ENCODE measurements around the gene MAT2A.
"Not testable (repeated sequence)": the region's sequence is repeated elsewhere in the genome, so short reads cannot be mapped to it uniquely, and the experiment has no call there.

Gene MAT2A

DNA sequence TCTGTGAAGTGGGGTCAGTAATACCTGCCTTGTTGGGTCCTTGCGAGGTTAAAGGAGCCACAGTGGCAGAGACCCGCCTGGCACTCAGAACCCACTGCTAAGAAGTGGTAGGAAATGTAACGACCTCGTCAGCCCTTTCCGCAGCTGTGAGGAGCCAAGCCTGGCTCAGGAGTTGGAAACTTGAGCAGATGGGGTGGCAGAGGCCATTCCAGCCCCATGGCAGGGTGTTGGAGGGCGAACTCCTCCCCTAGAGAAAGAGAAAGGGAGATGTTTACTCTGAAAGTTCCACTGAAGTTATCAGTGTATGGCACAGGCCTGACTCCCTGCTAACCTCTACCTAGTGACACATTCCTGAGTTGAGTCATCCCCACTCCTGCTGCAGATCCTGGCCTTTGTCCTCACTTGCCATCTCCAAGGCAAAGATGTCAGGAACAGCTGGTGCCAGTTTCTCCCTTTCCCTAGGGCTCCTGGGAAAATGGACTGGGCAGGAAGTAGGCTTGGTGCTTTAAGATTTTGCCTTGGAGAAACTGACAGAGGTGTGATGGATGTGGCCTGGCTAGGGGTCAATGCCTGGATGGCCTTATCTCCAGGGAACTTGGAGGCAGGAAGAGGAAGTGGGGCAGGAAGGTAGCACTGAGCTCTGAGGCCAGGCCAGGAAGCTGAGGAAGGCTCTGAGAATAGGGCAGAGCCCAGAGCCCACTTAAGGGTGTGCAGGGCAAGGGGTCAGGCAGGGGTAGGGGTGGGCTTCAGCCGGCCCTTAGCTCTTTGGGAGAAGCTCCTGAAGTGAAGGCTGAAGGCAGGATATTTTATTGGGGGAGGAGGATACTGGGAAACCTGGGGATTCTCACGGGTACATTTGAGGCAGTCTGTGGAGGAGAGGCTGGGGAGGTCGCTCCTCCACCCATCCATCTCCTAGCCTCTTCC, 46.2 kb downstream of the MAT2A start:
- DNase-seq (ENCODE audit: low spot score in 2 of 2) (no peak), ATAC-seq (ENCODE audit: low read depth) (peak; percentile 48)
- peak overlapping the region; percentile 78 for H3K4me3 Mint-ChIP-seq
- H3K27ac Mint-ChIP-seq = no peak overlapping the region
- H3K4me1 Mint-ChIP-seq = peaks cover 20% of the 10 kb centered on the region
- H3K9me3 Mint-ChIP-seq = no peaks in the 10 kb centered on the region
- H3K27me3 Mint-ChIP-seq = no peaks in the 10 kb centered on the region
- peaks cover 16% of the 10 kb centered on the region for H3K36me3 Mint-ChIP-seq

DNA sequence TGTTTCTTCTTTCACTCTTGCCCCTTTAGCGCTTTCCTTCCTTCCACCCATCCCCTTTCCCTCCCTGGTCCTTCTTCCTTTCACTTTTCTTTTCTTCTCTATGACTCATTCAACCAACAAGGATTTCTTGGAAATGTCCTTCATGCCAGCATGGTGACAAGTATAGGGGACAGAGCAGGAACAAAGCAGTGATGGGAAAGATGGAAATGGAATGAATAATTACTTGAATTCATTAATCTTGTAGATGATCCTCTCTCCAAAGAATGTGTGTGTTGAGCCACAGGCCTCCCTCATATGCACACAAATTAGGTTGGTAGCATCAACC, 46.8 kb downstream of the MAT2A start:
- Mint-ChIP-seq H3K4me3 (peak overlapping the region; percentile 27), H3K36me3 (peaks cover 14% of the 10 kb centered on the region), H3K27me3 (no peaks in the 10 kb centered on the region), H3K9me3 (no peaks in the 10 kb centered on the region), H3K27ac (no peak overlapping the region), H3K4me1 (peaks cover 18% of the 10 kb centered on the region)
- DNase-seq (ENCODE audit: low spot score in 2 of 2) (no peak), ATAC-seq (ENCODE audit: low read depth) (no peak)

DNA sequence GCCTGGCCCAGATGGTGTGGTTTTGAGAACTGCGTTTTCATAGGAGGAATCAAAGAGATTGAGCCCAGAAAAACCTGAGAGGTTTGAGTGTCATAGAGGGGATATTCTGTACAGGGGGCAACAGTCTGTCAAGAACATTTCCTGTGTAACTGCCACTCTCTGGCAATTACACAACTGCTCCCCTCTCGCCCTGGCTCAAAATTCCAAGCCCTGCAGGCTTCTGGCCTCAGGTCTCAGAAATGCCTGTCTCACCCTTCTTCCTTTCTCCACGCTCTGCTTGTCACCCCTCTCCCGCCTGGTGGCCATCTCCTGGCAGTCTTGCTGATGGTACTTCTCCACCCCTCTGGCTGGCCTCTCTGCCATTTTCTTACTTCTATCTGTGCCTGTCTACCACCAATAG, 49.3 kb downstream of the MAT2A start:
- ATAC-seq (ENCODE audit: low read depth) (no peak), DNase-seq (ENCODE audit: low spot score in 2 of 2) (no peak)
- Mint-ChIP-seq H3K27me3 (no peaks in the 10 kb centered on the region), H3K36me3 (peaks cover 2% of the 10 kb centered on the region), H3K27ac (no peak overlapping the region), H3K4me3 (no peak overlapping the region), H3K9me3 (no peaks in the 10 kb centered on the region), H3K4me1 (peaks cover 18% of the 10 kb centered on the region)

DNA sequence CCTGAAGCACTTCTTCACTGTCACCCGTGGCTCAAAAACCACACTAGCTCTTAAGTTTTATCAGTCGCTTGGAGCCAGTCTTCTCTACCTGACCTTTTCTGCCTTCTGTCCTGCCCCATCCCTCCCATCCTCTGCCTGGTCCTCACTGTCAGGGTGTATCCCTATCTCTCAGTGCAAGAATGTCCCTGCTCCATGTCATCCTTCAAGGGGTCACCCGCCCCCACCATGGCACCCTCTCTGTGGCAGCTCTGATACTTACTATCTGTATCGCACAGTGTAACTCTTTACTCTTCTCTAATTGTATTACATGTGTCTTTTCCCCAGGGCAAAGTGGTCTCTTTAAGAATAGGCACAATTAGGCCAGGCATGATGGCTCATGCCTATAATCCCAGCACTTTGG, 49.7 kb downstream of the MAT2A start:
- Mint-ChIP-seq H3K27ac (no peak overlapping the region), H3K9me3 (no peaks in the 10 kb centered on the region), H3K27me3 (no peaks in the 10 kb centered on the region), H3K36me3 (no peaks in the 10 kb centered on the region), H3K4me3 (no peak overlapping the region), H3K4me1 (peaks cover 18% of the 10 kb centered on the region)
- no peak for DNase-seq (ENCODE audit: low spot score in 2 of 2)
- ATAC-seq (ENCODE audit: low read depth) = no peak

- ATAC-seq (ENCODE audit: low read depth) (no peak), DNase-seq (ENCODE audit: low spot score in 2 of 2) (no peak)
- Mint-ChIP-seq H3K4me3 (no peak overlapping the region), H3K4me1 (peaks cover 22% of the 10 kb centered on the region), H3K36me3 (no peaks in the 10 kb centered on the region), H3K9me3 (no peaks in the 10 kb centered on the region), H3K27ac (no peak overlapping the region), H3K27me3 (no peaks in the 10 kb centered on the region)
Measured at GRCh38 chr2:85589181-85589580, 50.2 kb downstream of the MAT2A start.

DNA sequence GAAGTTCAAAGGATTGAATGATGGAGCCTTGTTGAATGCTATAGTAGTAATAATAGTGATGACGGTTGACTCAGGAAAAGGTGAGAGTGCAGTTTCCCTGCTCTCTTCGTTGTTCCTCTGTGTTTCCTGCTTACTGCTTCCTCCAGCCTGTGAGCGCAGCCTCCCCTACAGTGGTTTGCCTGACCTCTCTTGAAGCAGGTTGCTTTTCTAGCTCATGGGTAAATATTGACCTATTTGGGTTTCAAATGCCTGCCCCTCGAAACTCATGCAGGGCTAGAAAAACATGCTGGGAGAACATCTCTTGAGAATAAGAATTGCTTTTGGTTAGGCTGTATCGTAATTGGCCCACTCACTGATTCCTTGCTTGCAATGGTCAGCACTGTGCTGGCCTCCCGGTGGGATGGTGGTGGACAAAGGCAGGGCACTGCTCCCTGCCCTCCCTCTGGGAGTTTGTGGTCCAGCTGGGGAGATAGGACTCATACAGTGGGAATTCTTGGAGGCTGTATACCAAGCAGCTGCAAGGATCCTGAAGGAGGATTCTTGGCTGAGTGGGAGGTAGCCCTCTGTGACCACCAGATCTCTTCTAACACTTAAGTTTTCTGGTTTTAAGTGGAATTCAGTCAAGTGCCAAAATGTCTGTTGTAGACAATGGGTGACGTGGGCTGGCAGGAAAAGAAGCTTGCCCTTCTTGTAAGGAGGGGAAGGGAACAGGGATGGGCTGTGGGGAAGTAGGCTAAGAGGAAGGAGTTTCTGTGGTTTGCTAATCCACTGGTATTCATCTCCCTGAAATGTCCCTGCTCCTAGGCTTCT, 51.2 kb downstream of the MAT2A start:
- peaks cover 23% of the 10 kb centered on the region for H3K4me1 Mint-ChIP-seq

DNA sequence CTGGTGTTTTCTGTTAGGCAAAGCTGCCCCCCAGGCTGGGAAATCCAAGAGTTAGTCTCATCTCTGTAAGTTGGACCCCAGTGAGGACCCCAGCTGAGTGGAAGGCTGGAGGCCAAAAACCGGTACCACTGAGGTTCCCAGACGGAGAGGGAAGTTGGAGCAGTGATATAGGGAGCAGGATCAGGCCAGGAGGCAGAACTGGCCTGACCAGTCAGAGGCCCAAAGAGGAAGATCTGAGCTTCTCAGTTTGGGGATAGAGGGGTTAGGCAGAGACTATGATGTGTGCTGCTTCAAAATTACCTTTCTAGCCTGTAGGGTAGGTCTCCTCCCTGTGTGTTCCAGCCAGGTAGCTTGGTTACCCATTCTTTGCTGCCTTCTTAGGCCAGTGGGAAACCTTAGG, 52.0 kb downstream of the MAT2A start:
- Mint-ChIP-seq H3K36me3 (peaks cover 2% of the 10 kb centered on the region), H3K27me3 (no peaks in the 10 kb centered on the region), H3K4me1 (peaks cover 23% of the 10 kb centered on the region), H3K4me3 (no peak overlapping the region), H3K9me3 (no peaks in the 10 kb centered on the region), H3K27ac (no peak overlapping the region)
- no peak for DNase-seq (ENCODE audit: low spot score in 2 of 2)
- ATAC-seq (ENCODE audit: low read depth) = no peak

More for the DNA sequence above, 51.2 kb downstream of the MAT2A start:
- DNase-seq (ENCODE audit: low spot score in 2 of 2) = no peak
- no peaks in the 10 kb centered on the region for H3K27me3 Mint-ChIP-seq
- H3K4me3 Mint-ChIP-seq = no peak overlapping the region
- H3K9me3 Mint-ChIP-seq = no peaks in the 10 kb centered on the region
- ATAC-seq (ENCODE audit: low read depth) = no peak
- no peaks in the 10 kb centered on the region for H3K36me3 Mint-ChIP-seq
- no peak overlapping the region for H3K27ac Mint-ChIP-seq

- Mint-ChIP-seq H3K27ac (no peak overlapping the region), H3K4me3 (no peak overlapping the region), H3K4me1 (peaks cover 24% of the 10 kb centered on the region), H3K36me3 (peaks cover 2% of the 10 kb centered on the region), H3K27me3 (no peaks in the 10 kb centered on the region), H3K9me3 (no peaks in the 10 kb centered on the region)
- DNase-seq (ENCODE audit: low spot score in 2 of 2) = no peak
- no peak for ATAC-seq (ENCODE audit: low read depth)
Measured at GRCh38 chr2:85591563-85591962, 52.6 kb downstream of the MAT2A start.

DNA sequence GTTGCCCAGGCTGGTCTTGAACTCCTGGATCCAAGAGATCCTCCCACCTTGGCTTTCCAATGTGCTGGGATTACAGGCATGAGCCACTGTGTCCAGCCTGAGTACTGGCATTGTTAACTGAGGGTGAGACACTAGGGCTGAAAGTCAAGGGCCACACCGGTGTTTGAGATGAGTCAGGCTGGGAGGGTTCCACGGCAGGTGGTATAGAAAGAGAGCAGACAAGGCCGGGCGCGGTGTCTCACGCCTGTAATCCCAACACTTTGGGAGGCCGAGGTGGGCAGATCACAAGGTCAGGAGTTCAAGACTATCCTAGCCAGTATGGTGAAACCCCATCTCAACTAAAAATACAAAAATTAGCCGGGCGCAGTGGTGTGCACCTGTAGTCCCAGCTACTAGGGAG, 53.3 kb downstream of the MAT2A start:
- H3K27me3 Mint-ChIP-seq; H3K36me3 Mint-ChIP-seq; DNase-seq (ENCODE audit: low spot score in 2 of 2); H3K4me3 Mint-ChIP-seq; H3K9me3 Mint-ChIP-seq; H3K27ac Mint-ChIP-seq; ATAC-seq (ENCODE audit: low read depth): not testable (repeated sequence)
- peaks cover 28% of the 10 kb centered on the region for H3K4me1 Mint-ChIP-seq

- Mint-ChIP-seq H3K27ac (no peak overlapping the region), H3K4me1 (peaks cover 24% of the 10 kb centered on the region), H3K36me3 (peaks cover 2% of the 10 kb centered on the region), H3K27me3 (no peaks in the 10 kb centered on the region), H3K9me3 (no peaks in the 10 kb centered on the region), H3K4me3 (no peak overlapping the region)
- DNase-seq (ENCODE audit: low spot score in 2 of 2) = no peak
- ATAC-seq (ENCODE audit: low read depth) = no peak
Measured at GRCh38 chr2:85593023-85593422, 54.1 kb downstream of the MAT2A start.
